Chondrocyte (in vitro differentiated cells): ENCODE results near the gene ARL4A. TPM values are rescaled to one million over a fixed set of nuclear protein-coding genes. Genes with fewer than 3 reads are reported as not detected.
"Not testable (repeated sequence)": the region's sequence is repeated elsewhere in the genome, so short reads cannot be mapped to it uniquely, and the experiment has no call there.

Experiments used
- DNase-seq: peaks from one replicate; pipeline ENCODE4 v3.0.0; 2021; ENCODE audit warnings: mixed read lengths, low spot score
- H3K27ac Mint-ChIP-seq: one replicate; pipeline ENCODE4 v1.8.0; 2021; ENCODE audit warnings: mild to moderate bottlenecking, moderate library complexity, mixed read lengths; ENCODE audit not compliant: unreplicated experiment
- H3K27me3 Mint-ChIP-seq: 2 replicates; pipeline ENCODE4 v1.8.0; 2021; ENCODE audit warnings: low read depth, mixed read lengths
- H3K36me3 Mint-ChIP-seq: 2 replicates; pipeline ENCODE4 v1.8.0; 2021; ENCODE audit warnings: low read depth, mixed read lengths
- H3K4me1 Mint-ChIP-seq: 2 replicates; pipeline ENCODE4 v1.8.0; 2021; ENCODE audit warnings: low read depth, mild to moderate bottlenecking, mixed read lengths
- H3K4me3 Mint-ChIP-seq: one replicate; pipeline ENCODE4 v1.8.0; 2021; ENCODE audit warnings: mild to moderate bottlenecking, moderate library complexity, mixed read lengths; ENCODE audit not compliant: unreplicated experiment
- H3K9me3 Mint-ChIP-seq: 2 replicates; pipeline ENCODE4 v1.8.0; 2021; ENCODE audit warnings: low read depth, mixed read lengths
- CTCF ChIP-seq: fragments of 200-600 bp; sonication (generic); IDR thresholded peaks from 2 replicates; pipeline ENCODE4 v1.5.0; 2021; ENCODE audit warnings: antibody characterized with exemption, mild to moderate bottlenecking, moderate library complexity
- total RNA-seq: library from RNA; stranded (reverse); gene quantifications from 3 replicates; pipeline ENCODE4 v1.2.1, GENCODE V29; 2021

Gene ARL4A
- total RNA-seq, 1 donor from 2014 or later = 15.3 TPM

- TF ChIP-seq CTCF = no peak
- no peak overlapping the region for H3K27ac Mint-ChIP-seq
- no peaks in the 10 kb centered on the region for H3K9me3 Mint-ChIP-seq
- H3K4me1 Mint-ChIP-seq = peaks cover 10% of the 10 kb centered on the region
- peaks cover 9% of the 10 kb centered on the region for H3K27me3 Mint-ChIP-seq
- no peak overlapping the region for H3K4me3 Mint-ChIP-seq
- DNase-seq = no peak
- no peaks in the 10 kb centered on the region for H3K36me3 Mint-ChIP-seq
Observed at GRCh38 chr7:12641196-12641595, 46.2 kb upstream of the ARL4A start.

- H3K27me3 Mint-ChIP-seq = peaks cover 5% of the 10 kb centered on the region
- no peak for TF ChIP-seq CTCF
- H3K4me1 Mint-ChIP-seq = peaks cover 12% of the 10 kb centered on the region
- no peaks in the 10 kb centered on the region for H3K36me3 Mint-ChIP-seq
- H3K4me3 Mint-ChIP-seq = no peak overlapping the region
- H3K27ac Mint-ChIP-seq = no peak overlapping the region
- no peak for DNase-seq
- no peaks in the 10 kb centered on the region for H3K9me3 Mint-ChIP-seq
Observed at GRCh38 chr7:12642508-12642907, 44.9 kb upstream of the ARL4A start.

DNA sequence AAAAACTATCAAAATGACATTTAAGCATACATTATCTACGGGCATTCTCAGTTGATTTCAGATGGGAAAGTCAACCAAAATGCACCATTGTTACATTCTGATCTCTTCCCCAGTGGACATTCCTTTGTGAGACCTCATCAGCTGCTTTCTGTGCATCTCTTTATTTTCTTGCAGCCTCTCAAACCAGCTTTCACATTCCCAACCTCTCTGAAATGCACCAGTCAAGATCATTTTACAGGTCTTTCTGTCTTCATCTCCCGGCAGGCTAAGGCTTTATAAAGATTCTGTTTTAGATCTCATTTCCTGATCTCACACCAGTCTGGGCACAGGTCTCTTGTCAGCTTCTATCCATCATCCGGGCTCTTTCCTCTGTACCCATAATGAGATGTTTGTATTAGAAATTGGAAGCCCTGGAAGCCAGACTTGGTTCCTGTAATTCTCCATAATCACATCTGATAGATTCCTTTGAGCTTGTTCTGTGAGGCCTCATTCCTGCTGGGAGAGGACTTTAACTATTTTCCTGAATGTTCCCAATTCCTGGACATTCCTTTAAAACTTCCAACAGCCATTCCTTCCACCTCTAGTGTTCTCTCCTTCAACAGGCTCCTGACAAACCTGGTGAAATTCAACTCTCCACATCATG, 44.3 kb upstream of the ARL4A start:
- Mint-ChIP-seq H3K4me3 (no peak overlapping the region), H3K9me3 (no peaks in the 10 kb centered on the region), H3K27me3 (peaks cover 1% of the 10 kb centered on the region), H3K4me1 (peaks cover 15% of the 10 kb centered on the region), H3K36me3 (no peaks in the 10 kb centered on the region), H3K27ac (no peak overlapping the region)
- DNase-seq = no peak
- TF ChIP-seq CTCF = no peak

DNA sequence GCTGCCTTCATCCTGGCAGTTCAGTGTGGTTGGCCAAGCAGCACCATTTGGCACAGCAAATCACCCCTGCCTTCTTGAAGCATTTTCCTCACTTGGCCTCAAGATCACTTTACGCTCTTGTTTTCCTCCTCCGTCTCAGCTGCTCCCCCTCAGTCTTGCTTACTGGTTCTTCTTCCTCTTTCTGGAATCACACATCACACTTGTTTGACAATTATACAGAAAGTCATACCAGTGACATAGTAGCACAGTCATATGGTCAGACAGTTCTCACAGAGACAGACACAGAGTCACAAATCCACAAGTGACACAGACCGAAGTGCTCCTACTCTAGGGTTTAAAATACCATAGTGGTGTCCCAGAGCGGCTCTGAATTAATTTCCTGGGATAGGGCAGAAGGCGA, 43.8 kb upstream of the ARL4A start:
- H3K4me1 Mint-ChIP-seq = peaks cover 15% of the 10 kb centered on the region
- H3K36me3 Mint-ChIP-seq = no peaks in the 10 kb centered on the region
- H3K27me3 Mint-ChIP-seq = no peaks in the 10 kb centered on the region
- no peak overlapping the region for H3K4me3 Mint-ChIP-seq
- no peaks in the 10 kb centered on the region for H3K9me3 Mint-ChIP-seq
- TF ChIP-seq CTCF = no peak
- no peak for DNase-seq
- no peak overlapping the region for H3K27ac Mint-ChIP-seq

- not testable (repeated sequence) for H3K36me3 Mint-ChIP-seq, DNase-seq, H3K27ac Mint-ChIP-seq, H3K27me3 Mint-ChIP-seq, H3K4me3 Mint-ChIP-seq, H3K9me3 Mint-ChIP-seq
- peaks cover 15% of the 10 kb centered on the region for H3K4me1 Mint-ChIP-seq
Observed at GRCh38 chr7:12645212-12645611, 42.2 kb upstream of the ARL4A start.

GRCh38 chr7:12646139-12646538, 41.3 kb upstream of the ARL4A start:
- TF ChIP-seq CTCF = no peak
- no peaks in the 10 kb centered on the region for H3K36me3 Mint-ChIP-seq
- DNase-seq = no peak
- no peak overlapping the region for H3K4me3 Mint-ChIP-seq
- H3K27ac Mint-ChIP-seq = no peak overlapping the region
- H3K4me1 Mint-ChIP-seq = peaks cover 18% of the 10 kb centered on the region
- H3K9me3 Mint-ChIP-seq = no peaks in the 10 kb centered on the region
- H3K27me3 Mint-ChIP-seq = no peaks in the 10 kb centered on the region
